PC-9 (cell line): ENCODE results near the gene OR6K2.

Experiments
- CTCF ChIP-seq: fragments of 200-600 bp; sonication (generic); conservative IDR thresholded peaks from 2 replicates; pipeline ENCODE4 v1.6.1; 2017; ENCODE audit warnings: mixed run types, antibody characterized with exemption, mild to moderate bottlenecking, moderate library complexity
- EZH2 ChIP-seq: fragments of 200-600 bp; sonication (generic); IDR thresholded peaks from 2 replicates; pipeline ENCODE4 v1.8.0; 2017; ENCODE audit warnings: antibody characterized with exemption, low read depth

GRCh38 chr1:158732524-158732923 is 32.1 kb upstream of the OR6K2 start:
- TF ChIP-seq CTCF (no peak), EZH2 (no peak)
